Astrocyte of the spinal cord (primary cell): ENCODE results near the gene BLID.

Source experiments
- DNase-seq: peaks from one replicate; pipeline ENCODE4 v3.0.0; 2011; ENCODE audit warnings: low read depth, low spot score
- H3K4me3 ChIP-seq: 2 replicates; pipeline ENCODE4 v1.5.1; 2011; ENCODE audit warnings: low read depth, mild to moderate bottlenecking, low read length, moderate library complexity
- in situ Hi-C: cut with HindIII; loops from 2 replicates; pipeline ENCODE4 v1.10.0; 2017; ENCODE audit warnings: low sequenced_read_pairs
- TF ChIP-seq, protein P1 (sequence below): IDR thresholded peaks from 2 replicates; pipeline ENCODE4 v1.5.1; 2012; ENCODE audit warnings: low read depth, mild to moderate bottlenecking, low read length, inconsistent platforms

The BLID gene

GRCh38 chr11:122098261-122098980 is 17.6 kb downstream of the BLID start:
- TF ChIP-seq, protein P1, sequence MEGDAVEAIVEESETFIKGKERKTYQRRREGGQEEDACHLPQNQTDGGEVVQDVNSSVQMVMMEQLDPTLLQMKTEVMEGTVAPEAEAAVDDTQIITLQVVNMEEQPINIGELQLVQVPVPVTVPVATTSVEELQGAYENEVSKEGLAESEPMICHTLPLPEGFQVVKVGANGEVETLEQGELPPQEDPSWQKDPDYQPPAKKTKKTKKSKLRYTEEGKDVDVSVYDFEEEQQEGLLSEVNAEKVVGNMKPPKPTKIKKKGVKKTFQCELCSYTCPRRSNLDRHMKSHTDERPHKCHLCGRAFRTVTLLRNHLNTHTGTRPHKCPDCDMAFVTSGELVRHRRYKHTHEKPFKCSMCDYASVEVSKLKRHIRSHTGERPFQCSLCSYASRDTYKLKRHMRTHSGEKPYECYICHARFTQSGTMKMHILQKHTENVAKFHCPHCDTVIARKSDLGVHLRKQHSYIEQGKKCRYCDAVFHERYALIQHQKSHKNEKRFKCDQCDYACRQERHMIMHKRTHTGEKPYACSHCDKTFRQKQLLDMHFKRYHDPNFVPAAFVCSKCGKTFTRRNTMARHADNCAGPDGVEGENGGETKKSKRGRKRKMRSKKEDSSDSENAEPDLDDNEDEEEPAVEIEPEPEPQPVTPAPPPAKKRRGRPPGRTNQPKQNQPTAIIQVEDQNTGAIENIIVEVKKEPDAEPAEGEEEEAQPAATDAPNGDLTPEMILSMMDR, result no peak
- no peak for DNase-seq
- in situ Hi-C loops, result no loop called here
- peak overlapping the region; percentile 85 for H3K4me3 ChIP-seq

DNA sequence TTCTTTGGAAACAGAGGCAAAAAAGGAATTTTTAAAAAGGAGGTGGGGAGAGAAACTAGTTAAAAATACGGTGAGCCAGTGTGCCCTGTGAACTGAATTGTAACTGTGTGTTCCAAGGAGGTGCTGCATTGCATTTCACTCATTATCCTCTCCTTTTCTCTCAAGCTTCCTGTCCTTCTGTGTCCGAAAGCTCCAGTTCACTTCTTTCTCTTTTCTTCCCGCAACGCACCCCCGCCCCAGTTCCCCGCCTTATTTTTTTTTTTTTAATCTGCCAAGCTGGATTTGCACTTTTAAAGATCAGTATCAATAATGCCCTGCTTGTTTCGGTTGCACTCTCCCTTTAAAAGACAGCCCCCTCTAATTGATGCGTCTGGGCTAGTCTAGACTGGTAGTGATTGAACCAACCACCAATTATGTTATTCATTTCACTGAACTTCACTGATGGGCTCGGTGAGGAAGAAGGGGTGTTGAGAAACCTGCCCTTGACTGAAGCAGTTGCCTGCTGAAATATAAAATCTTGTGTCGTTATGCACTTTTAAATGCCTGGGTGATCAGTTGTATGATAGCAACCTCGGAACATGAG is 18.5 kb downstream of the BLID start:
- H3K4me3 ChIP-seq, result peak overlapping the region; percentile 85
- in situ Hi-C loops, result no loop called here
- TF ChIP-seq, protein P1, result no peak
- peak; percentile 75 for DNase-seq

GRCh38 chr11:122096272-122097112 is 19.5 kb downstream of the BLID start:
- no peak for DNase-seq
- TF ChIP-seq, protein P1, result no peak
- in situ Hi-C loops, result no loop called here
- H3K4me3 ChIP-seq, result peak overlapping the region; percentile 85

GRCh38 chr11:122095681-122096262 is 20.2 kb downstream of the BLID start:
- peak overlapping the region; percentile 85 for H3K4me3 ChIP-seq

DNA sequence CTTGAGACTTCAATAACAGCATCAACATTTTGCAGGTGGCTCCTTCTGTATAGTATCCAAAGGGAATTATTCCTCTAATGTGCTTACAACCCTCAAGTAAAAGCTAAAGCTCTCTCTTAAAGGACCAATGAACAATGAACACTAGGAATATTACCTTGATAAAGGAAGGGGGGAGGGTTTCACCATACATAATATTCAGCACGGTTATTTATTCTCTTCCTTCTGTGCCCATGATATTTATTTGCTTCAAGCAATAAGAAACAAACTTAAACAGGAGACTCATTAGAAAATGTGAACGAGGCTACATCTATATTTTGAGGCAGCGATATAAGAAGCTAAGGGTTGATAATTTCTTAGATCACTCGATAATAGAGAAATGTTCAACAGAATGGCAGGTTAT is 21.2 kb downstream of the BLID start:
- in situ Hi-C loops, result no loop called here
- peak overlapping the region; percentile 85 for H3K4me3 ChIP-seq
- DNase-seq, result no peak
- TF ChIP-seq, protein P1, result no peak

More at GRCh38 chr11:122095681-122096262, 20.2 kb downstream of the BLID start:
- in situ Hi-C loops, result no loop called here
- peak; percentile 83 for DNase-seq
- TF ChIP-seq, protein P1, result no peak

- no peak overlapping the region for H3K4me3 ChIP-seq
- DNase-seq, result peak; percentile 81
- TF ChIP-seq, protein P1, result no peak
- in situ Hi-C loops, result no loop called here
These were observed 22.2 kb downstream of the BLID start for GRCh38 chr11:122093731-122094275.
